HG03095 (cell line): ENCODE results near the gene SLC25A43.

Experiments
- ATAC-seq: cut with Tn5 transposase; IDR thresholded peaks from one replicate; pipeline ENCODE4 v1.9.1; 2021; ENCODE audit warnings: moderate library complexity; ENCODE audit not compliant: unreplicated experiment

SLC25A43 gene

GRCh38 chrX:119495734-119496726, 96.9 kb downstream of the SLC25A43 start:
- ATAC-seq: no peak

- no peak for ATAC-seq
Measured at GRCh38 chrX:119497185-119497584, 98.0 kb downstream of the SLC25A43 start.

DNA sequence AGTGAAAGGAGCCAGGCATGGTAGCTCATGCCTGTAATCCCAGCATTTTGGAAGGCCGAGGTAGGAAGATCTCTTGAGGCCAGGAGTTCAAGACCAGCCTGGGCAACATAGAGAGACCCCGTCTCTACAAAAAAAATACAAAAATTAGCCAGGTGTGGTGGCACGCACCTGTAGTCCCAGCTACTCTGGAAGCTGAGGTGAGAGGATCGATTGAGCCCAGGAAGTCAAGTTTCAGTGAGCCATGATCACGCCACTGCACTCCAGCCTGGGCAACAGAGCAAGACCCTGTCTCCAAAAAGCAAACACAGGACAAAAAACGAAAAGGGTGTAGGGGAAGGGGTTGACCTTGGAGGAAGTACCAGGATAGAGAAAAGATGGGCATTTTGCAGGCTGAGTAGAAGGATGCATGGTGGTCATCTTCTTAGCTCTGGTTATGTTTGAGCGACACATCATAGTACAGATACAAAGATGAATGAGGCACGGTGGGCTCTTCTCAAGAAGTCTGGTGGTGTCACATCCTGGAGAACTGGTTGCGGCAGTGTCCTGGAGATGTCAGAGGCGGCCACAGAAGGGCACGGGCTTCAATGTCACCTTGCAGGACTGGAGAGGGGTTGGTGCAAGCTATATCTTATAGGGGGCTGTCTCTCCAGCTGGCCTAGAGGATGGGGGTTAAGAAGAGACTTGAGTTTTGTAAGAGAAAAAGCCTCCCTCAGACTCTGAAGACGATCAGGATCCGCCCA, 101.1 kb downstream of the SLC25A43 start:
- no peak for ATAC-seq

GRCh38 chrX:119501511-119502148, 102.5 kb downstream of the SLC25A43 start:
- no peak for ATAC-seq

DNA sequence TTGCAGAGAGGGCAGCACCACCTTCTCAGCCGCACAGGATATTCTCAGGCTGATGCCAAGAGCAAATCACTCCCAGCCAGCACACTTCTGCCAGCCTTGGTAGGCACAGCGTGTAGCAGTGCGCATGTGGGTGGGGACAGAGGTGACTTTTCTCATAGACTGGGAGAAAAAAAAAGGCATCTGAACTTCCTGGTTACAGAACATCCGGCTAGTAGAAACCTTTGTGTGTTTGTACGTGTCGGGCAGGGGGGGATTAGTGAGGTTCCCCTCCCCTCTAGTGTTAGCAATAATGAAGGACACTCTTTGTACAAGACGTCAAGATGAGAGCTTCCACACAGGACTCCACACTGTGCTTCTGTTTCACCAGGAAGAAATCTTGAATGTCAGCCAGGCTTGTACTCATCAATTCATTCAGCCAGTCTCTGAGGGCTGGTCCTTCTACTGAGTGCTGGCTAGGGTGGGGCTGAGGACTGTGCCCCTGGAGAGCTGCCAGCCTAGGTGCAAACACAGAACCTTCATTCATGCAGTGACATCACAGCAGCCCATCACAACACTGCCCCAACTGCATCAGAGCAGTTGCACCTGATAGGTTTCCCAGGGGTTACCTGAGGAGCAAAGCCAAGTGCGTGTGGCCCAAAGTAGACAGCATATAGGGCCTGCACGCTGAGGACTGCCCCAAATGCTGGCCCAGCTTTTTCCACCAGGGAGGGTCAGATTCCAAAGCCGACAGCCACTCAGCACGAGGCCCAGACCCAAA, 103.8 kb downstream of the SLC25A43 start:
- ATAC-seq: no peak

DNA sequence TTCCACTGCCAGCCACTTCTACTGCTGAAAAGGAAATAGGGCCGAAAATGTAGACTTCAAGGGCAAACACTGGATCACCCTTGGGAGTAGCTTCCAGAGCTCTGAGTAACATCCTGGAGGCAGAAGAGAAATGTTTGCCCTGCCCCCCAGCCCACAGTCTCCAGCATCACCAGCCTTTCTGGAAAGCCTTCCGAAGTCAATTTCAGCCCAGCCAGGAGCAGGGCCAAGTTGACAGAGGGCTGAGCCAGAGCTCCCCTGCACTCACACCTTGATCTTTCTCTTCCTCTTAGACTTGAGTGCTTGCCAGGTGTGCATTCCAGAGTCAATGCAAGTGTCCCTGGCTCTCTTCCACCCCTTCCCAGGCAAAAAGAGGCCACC, 104.3 kb downstream of the SLC25A43 start:
- no peak for ATAC-seq
